HG03442 (cell line): ENCODE results near the gene CACNA2D3.
A peak's percentile ranks its signal among the peaks of the same experiment; 100 is the strongest.

Source experiments
- ATAC-seq: cut with Tn5 transposase; IDR thresholded peaks from one replicate; pipeline ENCODE4 v1.9.1; 2021; ENCODE audit warnings: mild to moderate bottlenecking, moderate library complexity; ENCODE audit not compliant: unreplicated experiment

CACNA2D3 gene

DNA sequence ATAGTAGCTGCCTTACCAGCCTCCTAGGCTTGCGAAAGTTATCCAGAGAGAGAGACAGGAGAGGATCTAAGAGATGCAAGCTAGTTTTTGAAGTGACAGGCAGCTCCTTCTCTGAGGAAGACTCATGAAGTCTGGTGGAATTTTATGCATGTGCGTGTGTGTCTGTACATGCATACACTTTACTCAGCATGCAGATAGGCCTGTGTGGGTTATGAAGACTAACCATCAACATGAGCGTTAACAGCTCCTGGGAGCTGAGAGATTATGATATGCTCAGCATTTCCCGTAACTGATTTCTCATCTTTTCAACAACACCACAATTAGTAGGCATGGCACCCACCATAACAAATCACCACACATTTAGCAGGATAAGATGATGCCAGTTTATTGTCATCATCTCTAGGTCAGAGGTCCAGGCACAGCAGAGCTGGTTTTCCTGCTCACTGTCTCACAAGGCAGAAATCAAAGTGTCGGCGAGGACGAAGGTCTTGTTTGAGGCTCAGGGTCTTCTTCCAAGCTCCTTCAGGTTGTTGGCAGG, 239.5 kb downstream of the CACNA2D3 start:
- no peak for ATAC-seq

DNA sequence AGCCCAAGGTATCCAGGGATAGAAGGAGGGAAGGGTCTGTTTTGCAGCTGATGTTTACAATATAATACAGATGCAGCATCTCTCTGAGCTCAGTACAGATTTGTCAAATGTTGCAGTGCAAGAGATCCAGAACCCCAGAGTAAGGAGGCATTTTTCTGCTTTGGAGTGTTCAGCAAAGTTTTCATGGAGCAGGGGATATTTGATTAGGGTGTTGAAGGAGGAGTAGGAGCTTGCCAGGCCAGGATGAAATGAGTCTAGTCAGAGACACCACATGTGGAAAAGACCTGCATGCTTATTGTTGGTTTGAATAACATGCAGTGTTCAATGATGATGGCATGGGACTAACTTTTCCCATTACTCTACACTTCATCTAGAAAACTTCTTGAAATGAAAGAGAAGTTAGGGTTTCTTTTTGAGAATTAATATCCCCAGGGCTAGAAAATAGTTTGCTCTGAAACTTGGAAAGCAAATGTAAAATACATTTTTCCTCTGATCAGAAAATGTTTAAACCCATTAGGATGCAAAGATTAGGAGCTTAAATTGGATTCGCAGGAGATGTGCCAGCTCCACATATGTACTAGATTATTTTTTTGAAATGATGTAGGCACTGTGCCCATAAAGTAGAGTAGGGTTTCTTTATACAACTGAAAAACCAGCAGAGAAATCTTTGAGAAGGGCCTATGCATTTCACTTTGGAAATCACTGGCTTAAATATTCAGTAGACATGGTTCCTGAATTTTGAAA, 243.8 kb downstream of the CACNA2D3 start:
- ATAC-seq: no peak

DNA sequence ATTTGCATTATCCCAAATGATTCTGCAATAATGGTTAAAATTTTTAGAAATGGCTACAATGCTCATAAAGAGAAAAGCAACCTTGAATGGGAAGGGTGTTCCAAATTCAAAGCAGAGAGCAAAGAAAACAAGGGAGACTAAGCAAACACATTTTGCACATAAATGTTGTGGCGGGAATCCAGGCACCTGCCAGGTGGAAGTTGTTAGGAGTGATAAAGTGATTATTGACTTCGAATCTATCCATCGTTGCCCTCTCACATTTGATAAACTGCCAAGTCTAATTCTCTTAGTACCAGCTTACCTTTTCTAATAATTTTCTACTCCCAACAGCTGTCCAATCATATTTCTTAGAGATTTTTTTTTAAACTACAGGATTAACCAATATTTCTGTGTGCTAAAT, 244.5 kb downstream of the CACNA2D3 start:
- no peak for ATAC-seq

DNA sequence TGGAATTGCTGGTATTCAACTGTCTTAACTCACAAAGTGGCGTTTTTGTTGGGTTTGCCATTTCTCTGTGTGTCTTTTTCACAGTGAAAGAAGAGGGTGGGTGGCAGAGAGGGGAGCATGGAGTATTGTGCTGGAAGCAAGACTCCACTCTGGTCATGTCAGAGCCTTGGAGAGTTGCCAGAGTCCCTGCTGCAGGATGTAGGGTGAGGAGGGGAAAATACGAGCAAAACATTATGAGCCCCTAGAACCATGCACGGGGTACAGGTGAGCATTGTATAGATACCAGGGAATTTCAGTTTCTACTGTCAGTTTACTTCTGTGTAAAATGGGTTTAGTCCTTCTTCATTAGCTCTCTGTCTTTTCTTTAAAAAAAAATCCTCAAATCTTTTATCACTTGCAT, 249.9 kb downstream of the CACNA2D3 start:
- no peak for ATAC-seq

DNA sequence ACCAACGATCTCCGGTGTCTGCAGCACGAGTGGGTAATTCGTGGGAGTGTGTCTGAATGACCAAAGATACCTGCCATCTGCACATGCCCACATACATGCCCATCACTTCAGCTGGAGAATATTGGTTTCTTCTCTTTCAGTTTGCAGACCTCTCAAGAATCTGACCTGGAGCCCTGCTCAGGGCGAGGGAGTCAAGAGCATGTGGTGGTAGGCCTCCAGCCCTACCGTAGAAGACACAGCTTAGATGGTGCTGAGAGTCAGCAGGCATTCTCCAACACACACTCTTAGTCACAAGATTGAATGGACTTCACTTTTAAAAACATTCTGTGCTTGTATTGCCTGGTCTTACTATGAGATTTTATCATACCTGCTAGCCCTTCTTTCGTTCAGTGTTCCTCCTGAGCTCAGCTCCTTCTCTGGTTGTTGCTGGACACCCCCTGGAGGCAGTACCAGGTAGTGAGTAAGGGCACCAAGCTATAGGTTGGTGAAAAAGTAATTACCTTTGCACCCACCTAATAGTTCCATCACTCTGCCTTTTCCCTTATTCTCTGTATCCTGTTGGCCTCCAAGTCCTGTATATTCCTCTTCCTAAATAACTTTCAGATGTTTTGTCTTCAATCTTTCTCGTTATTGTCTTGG, 252.0 kb downstream of the CACNA2D3 start:
- no peak for ATAC-seq

DNA sequence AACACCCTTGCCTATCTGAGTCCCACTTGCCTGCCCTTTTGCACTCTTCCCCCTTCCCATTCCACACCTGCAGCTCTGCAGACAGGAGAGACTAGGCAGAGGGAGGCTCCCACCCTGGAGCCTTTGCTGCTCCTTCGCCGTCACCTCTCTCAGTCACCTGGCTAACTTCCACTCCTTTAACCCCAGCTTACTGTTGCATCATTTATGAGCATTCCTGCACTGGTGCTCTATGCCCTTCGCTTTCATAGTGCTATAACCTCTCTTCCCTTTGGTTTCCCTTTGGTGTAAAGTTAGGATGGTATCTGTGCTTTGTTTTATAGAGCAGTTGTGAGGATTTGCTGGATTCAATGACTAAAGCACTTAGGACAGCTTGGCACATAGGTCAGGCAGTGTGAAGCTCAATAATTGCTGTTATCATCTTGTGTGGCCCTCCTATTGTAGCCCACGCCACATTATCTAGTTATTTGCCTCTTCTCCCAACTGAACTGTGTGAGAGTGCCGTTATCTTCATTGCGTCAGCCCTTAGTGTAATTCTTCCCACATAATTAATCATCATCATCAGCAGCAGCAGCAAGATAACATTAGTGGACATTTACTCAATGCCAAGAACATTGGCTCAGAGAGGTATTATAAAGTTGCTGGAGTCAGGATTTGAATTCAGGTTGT, 253.9 kb downstream of the CACNA2D3 start:
- no peak for ATAC-seq

DNA sequence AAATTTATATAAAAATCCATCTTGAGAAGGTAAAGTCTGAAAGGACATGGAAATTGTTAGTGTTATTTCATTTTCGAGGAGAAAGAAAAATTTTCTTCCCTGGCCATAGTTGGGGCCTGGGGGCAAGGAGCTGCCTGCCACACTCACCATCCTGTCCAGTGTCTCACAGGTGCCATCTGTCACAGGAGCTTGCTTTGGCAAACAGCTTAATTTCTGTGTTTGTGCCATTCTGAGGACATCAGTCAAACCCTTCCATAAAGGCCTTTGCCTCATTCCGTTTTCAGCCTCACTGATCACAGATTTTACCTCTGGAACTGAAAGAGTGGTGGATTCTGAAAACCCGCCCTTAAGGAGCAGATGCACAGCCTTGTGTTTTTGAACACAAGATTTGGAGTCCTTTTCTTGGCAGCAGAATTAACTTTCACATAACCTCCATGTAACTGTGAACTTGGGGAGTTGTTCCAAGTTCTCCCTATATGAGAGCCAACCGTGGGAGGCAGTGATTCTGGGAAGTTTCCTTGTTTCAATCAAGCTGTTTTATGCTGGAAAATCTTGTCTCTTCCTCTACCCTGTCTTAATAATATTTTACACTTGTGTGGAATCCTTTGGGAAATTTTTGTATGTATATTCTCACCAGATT, 254.7 kb downstream of the CACNA2D3 start:
- ATAC-seq: no peak

DNA sequence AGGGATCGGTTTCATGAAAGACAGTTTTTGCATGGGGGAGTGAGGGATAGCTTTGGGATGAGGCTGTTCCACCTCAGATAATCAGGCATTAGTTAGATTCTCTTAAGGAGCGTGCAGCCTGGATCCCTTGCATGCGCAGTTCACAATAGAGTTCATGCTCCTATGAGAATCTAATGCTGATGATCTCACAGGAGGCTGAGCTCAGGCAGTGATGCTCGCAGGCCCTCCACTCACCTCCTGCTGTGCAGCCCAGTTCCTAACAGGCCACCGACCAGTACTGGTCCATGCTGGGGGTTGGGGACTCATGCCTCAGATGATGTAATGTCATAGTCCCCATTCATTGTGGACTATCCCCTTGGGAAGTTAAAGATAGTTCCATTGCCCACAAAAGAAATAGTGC, 255.8 kb downstream of the CACNA2D3 start:
- ATAC-seq: no peak

DNA sequence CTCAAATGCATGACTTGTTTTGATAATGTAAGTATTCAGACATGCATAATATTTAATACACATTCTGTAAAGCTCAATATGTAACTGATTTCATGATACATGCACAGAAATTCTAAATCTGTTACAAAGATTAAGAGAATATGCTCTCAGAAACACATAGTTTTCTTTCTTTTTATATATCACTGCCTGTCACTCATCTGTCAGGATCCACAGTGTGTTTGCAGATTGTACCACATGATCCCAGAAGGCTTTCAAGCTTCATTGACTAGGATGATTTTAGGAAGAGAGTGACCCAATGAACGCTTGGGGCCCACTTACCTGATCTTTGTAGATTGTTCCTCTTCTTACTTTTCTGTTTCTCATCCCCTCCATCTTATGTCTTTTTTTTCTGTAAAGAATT, 261.9 kb downstream of the CACNA2D3 start:
- ATAC-seq: no peak

DNA sequence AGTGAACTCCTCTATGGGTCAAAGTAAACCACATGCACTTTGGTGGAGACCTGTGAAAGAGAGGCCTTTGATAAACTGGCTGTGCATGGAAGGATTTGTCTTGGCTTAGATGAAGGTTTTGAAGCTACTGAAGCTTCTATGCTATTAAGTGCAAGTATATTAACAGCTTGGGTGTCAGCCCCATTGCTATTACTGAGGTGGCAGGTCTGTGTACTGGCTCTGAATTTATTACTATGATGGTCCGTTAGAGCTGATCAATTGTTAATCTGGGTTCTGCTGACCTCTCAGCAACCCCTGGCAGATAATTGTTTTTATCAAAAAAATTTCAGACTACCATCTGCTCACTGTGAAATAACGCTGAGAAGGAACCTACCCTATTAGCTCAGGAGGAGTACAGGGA, 268.2 kb downstream of the CACNA2D3 start:
- no peak for ATAC-seq

DNA sequence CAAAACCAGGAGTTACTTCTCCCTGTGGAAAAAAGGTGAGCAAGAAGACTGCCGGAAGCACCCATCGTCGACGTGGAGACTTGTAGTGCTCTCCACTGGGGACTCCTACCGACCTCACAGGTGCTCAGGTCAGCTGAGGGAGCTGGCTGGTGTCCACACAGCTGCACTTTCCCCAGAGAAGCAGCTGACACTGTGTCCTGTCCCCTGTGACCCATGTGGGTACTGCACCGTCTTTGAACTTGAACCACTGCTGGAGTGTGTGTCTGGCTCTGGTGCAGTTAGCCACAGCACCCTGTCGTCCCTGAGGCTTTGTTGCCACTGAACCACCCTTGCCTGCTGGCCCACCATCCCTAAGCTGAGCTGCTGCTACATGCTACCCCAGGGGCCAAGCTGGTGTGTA, 270.8 kb downstream of the CACNA2D3 start:
- ATAC-seq: no peak

DNA sequence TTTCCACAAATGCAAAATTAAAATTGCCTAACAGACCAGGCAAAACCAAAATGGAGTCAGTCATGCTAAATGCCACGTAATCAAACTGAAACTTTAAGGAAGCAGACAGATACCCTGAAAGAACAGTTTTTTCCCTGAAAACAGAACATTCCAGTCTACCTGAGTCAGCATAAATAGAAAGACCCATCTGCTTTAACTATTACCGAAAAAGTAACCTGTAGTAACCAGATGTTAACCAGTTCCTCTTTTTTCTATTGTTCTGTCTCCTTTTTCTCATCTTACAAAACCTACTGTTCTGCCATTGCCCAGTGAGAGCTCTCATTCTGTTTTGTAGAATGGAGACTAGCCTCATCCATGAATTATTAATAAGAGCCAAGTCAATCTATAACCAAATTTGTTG, 286.0 kb downstream of the CACNA2D3 start:
- no peak for ATAC-seq

DNA sequence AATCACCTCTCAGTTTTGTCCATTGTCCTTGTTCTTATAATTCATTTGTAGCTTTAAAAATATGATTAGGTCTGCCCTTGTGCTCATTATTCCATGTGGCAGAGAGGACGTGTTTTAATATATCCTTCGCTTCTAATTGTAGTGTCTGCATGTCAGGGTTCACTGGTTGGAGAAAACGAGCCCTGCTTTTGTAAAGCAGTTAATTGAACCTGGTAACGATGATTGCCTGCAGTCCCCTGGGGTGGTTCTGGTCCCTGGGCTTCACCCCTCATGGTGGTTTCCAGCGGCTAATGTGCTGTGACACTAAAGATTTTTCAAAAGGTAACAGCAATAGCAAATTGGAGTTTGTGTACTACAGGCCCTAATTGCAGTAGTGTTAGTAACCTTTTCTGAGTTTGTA, 299.6 kb downstream of the CACNA2D3 start:
- no peak for ATAC-seq

DNA sequence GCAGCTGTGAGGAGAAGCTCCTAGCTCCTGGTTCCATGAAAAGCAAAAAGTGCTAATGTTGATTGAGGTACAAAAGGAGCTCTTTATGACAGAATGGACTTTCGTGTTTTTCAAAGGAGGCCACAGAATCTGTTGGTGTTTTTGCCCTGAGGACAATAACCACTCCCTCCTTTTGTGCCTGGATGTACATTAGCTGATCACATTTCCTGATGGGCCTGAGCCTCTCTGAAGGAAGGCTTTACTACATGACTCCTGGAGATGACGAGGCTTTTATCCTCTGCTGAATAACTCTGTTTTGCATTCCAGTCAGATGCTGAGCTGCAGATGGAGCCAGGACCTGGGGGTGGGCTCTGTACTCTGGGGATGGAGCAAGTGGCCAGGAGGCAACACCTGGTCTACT, 301.9 kb downstream of the CACNA2D3 start:
- ATAC-seq: no peak

DNA sequence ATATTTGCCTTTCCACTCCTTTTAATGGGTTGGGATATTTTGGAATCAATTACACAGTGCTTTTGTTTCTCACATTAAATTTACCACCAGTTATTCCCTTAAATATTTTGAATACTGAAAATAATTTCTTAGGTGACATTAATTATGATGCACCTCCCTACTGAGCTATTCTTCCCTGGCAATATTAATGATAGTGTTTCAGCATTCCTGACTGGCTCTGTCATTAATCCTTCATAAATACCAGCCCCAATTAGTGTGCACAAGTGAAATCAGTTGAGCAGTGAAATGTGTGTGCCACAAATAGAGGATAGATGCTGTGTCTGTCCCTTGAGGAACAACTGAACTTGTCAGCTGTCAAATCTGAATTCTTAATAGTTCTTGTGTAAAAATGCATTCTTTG, 304.0 kb downstream of the CACNA2D3 start:
- ATAC-seq: no peak

DNA sequence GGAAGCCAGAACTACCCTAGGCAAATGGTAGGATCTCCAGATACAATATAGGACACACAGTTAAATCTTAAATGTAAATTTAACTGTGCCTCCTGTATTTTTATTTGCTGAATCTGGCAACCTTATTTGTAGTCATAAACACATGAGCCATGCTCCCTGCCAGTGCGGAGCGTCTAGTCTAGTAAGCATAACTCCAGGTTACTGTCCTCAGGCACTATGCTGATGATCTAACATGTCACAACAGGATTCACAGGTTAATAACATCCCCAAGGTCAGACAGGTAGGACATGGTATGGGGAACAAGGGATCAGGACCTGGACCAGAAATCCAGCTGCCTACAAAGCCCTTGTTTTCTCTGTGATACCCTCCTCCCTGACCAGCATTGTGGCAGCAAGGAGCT, 305.1 kb downstream of the CACNA2D3 start:
- ATAC-seq: no peak

DNA sequence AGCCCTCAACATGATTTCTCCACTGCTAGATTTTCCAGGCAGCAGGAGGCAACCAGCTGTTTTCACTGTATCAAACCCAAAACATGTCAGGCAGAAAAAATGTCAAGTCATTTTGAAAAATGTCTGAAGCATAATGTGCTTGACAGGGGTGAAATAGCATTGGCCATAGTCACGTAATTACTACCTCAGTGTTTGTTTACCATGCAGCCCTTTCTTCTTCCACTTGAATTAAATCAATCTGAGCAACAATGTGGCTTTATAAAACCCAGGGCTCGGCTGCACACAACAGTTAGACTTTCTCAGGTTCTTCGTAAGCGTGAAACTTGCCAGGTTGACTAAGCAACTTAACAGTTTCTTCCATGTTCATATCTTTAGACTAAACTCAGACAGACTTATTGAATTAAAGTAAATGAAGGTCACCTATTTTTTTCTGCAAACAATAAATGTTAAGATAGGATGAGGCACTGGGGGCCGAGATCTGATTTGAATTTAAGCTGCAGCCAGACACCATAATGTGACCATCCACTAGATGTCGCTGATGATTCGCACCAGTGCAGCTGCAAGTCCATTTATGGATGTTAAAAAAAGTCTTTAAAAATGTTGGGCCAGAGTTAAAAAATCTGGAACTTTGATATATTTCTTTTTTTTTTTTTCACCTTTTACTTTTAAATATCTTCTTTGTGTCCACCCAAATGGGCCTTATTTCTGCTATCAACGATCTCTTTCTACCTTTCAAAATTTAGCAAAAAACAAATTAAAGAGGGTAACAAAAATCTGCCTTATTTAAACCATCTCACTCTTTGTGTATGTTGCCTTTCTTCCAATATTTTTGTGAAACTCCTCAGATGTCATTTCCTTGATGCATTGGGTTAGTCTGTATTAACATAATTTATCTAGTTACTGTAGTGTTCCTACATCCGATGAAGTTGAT, 305.9 kb downstream of the CACNA2D3 start:
- ATAC-seq: peak; percentile 49

DNA sequence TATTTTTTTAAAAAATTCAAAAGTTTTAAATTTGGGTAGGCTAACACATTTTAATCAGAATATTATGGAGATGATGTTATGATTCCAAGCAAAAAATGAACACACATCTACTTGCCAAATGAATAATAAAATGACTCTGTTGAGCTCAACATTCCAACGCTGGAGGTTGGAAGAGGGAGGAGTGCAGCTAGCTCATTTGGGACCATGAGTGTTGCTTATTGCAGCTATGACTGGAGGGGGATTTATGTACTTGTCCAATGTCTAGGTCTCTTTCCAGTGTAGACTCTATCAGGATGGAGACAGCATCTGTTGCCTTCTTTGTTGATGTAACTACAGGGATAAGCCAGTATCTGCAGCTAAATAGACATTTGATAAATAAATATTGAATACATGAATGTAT, 310.6 kb downstream of the CACNA2D3 start:
- ATAC-seq: no peak

DNA sequence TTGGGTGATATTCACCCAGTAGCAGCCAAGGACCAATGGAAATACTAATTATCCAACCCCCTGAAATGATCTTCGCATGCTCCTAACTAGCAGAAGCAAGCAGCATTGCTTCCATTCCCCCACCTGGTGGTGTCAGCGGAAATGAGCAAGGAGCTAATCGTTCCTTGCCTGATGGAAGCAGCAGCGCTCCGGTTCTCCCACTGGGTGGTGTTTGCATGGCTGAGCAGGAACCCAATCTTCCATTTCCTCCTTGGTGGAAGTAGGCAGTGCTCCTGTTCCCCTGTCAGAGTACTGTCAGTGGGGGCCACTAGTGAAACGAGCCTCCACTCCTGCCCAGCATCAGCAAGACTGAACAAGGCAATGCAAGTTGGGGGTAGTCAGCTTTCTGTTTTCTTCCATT, 311.5 kb downstream of the CACNA2D3 start:
- ATAC-seq: no peak

DNA sequence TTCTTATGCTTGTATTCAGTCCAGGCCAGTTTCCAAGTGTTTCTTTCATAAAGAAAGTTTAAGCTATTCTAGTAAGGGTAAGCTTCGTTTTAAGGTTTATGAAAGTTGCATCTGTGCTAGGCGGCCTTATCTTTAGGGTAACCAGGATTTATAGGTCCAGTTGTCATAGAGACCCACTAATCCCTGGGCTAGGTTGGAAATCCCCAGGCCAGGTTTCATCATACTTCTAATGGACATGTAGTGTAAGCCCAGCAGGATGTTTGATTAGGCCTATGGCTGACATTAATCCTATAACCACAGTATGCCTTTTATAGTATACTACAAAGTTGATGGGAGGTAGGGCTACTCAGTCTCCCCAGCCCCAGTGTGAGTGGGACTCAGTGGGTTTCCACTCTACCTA, 312.4 kb downstream of the CACNA2D3 start:
- ATAC-seq: no peak
